Upper lobe of right lung (tissue), 1 donor: ENCODE measurements around the gene LCN10. TPM values are rescaled to one million over a fixed set of nuclear protein-coding genes. Genes with fewer than 3 reads are reported as not detected.
"Not testable (repeated sequence)": the region's sequence is repeated elsewhere in the genome, so short reads cannot be mapped to it uniquely, and the experiment has no call there.

Experiments used
- ATAC-seq: fragments of 200-7000 bp; cut with Tn5 transposase; one replicate; pipeline ENCODE4 v1.9.1; 2020; ENCODE audit warnings: mild to moderate bottlenecking, moderate library complexity
- DNase-seq: peaks from one replicate; pipeline ENCODE4 v3.0.0-alpha.2; 2020
- H3K27ac ChIP-seq: fragments of 200-600 bp; one replicate; pipeline ENCODE4 v1.8.0; 2022
- H3K27me3 ChIP-seq: fragments of 200-600 bp; one replicate; pipeline ENCODE4 v1.8.0; 2022; ENCODE audit warnings: mild to moderate bottlenecking
- H3K36me3 ChIP-seq: fragments of 200-600 bp; one replicate; pipeline ENCODE4 v1.8.0; 2022
- H3K4me1 ChIP-seq: fragments of 200-600 bp; one replicate; pipeline ENCODE4 v1.8.0; 2022
- H3K4me3 ChIP-seq: fragments of 200-600 bp; one replicate; pipeline ENCODE4 v1.8.0; 2022; ENCODE audit warnings: mild to moderate bottlenecking
- H3K9me3 ChIP-seq: fragments of 200-600 bp; one replicate; pipeline ENCODE4 v1.8.0; 2022
- intact Hi-C: fragments of 100-400 bp; cut with DNase I; formaldehyde crosslinking; loops from one replicate; pipeline ENCODE4 v1.11.0; 2022
- total RNA-seq: library from RNA; stranded (reverse); fragmentation: NEBNext Ultra II Directional; extraction: Animal tissue kit (Norgen Biotek cat#: 25700); gene quantifications from one replicate; pipeline ENCODE4 v1.2.1, GENCODE V29; 2021
- TF ChIP-seq, protein P1 (sequence below): fragments of 200-600 bp; IDR thresholded peaks from one replicate; pipeline ENCODE4 v1.8.0; 2022; ENCODE audit warnings: antibody characterized with exemption
- donor health status: DM: no; HTN: yes; CAD: no; lungs with severe emphysema.

LCN10 gene
- total RNA-seq, 1 donor from 2014 or later: 11.2 TPM

DNA sequence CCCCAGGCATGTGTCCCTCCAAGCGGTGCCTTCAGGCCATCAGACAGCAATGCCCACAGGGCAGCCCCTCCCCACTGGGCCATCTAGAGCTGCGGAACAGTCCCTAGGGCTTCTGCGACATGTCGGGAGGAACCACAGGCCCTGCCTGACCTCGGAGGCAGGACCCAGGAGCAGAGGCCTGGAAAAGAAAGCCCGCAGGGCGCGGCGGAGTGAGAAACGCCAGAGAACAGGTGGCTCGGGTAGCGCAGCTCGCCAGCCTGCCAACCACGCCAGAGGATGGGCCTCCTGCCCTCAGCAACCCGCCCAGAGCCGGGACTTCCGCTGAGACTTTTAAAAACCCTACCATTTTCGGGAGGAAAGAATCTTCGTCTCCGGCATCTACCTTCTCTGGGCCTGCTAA is 14.6 kb upstream of the LCN10 start:
- ATAC-seq: no peak
- Histone ChIP-seq H3K27ac (no peak overlapping the region), H3K9me3 (no peaks in the 10 kb centered on the region), H3K36me3 (no peaks in the 10 kb centered on the region), H3K4me1 (no peaks in the 10 kb centered on the region), H3K4me3 (no peak overlapping the region), H3K27me3 (no peaks in the 10 kb centered on the region)
- TF ChIP-seq, protein P1, sequence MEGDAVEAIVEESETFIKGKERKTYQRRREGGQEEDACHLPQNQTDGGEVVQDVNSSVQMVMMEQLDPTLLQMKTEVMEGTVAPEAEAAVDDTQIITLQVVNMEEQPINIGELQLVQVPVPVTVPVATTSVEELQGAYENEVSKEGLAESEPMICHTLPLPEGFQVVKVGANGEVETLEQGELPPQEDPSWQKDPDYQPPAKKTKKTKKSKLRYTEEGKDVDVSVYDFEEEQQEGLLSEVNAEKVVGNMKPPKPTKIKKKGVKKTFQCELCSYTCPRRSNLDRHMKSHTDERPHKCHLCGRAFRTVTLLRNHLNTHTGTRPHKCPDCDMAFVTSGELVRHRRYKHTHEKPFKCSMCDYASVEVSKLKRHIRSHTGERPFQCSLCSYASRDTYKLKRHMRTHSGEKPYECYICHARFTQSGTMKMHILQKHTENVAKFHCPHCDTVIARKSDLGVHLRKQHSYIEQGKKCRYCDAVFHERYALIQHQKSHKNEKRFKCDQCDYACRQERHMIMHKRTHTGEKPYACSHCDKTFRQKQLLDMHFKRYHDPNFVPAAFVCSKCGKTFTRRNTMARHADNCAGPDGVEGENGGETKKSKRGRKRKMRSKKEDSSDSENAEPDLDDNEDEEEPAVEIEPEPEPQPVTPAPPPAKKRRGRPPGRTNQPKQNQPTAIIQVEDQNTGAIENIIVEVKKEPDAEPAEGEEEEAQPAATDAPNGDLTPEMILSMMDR: no peak
- intact Hi-C loops: no loop called here
- no peak for DNase-seq

DNA sequence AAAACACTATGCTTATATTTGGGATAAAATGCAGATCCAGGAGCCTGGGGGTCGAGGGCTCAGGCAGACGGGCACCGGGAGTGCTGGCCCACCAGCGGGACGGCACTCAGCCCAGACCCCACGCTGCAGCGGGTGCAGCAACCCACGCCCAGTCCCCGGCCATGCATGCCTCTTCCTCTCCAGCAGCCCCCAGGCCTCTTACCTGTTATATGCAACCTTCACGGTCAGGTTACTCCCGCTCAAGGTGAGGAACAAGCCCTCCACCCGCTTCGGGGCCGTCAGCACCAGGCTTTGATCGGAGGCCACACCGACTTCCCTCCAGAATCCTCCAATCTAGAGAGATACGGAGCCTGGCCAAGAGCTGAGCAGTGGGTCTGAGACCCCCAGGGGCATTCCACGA is 14.1 kb upstream of the LCN10 start:
- DNase-seq (no peak), ATAC-seq (no peak)
- H3K4me1 ChIP-seq: no peaks in the 10 kb centered on the region
- H3K36me3 ChIP-seq: no peaks in the 10 kb centered on the region
- H3K4me3 ChIP-seq: no peak overlapping the region
- H3K9me3 ChIP-seq: no peaks in the 10 kb centered on the region
- H3K27me3 ChIP-seq: no peaks in the 10 kb centered on the region
- TF ChIP-seq, protein P1: no peak
- intact Hi-C loops: no loop called here
- no peak overlapping the region for H3K27ac ChIP-seq

DNA sequence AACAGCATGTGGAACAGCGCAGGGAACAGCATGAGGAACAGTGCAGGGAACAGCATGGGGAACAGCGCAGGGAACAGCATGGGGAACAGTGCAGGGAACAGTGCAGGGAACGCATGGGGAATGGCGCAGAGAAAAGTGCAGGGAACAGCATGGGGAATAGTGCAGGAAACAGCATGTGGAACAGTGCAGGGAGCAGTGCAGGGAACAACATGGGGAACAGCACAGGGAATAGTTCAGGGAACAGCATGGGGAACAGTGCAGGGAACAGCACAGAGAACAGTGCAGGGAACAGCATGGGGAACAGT is 13.3 kb upstream of the LCN10 start:
- Histone ChIP-seq H3K36me3 (no peaks in the 10 kb centered on the region), H3K27ac (no peak overlapping the region), H3K4me3 (no peak overlapping the region), H3K27me3 (no peaks in the 10 kb centered on the region), H3K4me1 (no peaks in the 10 kb centered on the region), H3K9me3 (no peaks in the 10 kb centered on the region)
- no peak for ATAC-seq
- intact Hi-C loops: no loop called here
- TF ChIP-seq, protein P1: no peak
- no peak for DNase-seq

DNA sequence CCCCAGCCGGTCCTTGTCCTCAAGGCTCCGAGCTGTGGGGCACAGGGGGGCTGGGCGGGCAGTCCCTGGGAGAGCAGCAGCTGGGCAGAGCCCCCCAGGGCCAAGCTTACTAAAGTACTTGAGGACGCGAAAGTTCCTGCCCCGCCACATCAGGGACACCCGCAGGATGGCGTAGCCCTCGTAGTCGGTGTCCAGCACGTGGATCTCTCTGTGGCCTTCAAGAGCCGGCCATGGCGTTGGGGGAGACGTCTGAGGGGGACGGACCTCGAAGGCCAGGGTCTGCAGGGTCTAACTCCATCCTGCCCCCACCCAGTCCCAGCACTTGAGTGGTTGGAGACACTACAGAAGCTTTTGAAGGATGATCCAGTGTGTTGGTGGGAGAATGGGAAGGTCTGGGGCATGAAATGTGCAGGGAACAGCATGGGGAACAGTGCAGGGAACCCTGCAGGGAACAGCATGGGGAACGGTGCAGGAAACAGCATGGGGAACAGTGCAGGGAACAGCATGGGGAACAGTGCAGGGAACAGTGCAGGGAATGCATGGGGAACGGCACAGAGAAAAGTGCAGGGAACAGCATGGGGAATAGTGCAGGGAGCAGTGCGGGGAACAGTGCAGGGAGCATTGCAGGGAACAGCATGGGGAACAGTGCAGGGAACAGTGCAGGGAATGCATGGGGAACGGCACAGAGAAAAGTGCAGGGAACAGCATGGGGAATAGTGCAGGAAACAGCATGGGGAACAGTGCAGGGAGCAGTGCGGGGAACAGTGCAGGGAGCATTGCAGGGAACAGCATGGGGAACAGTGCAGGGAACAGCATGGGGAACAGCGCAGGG is 12.8 kb upstream of the LCN10 start:
- H3K4me1 ChIP-seq, H3K36me3 ChIP-seq, H3K4me3 ChIP-seq, H3K27me3 ChIP-seq, ATAC-seq, H3K27ac ChIP-seq, H3K9me3 ChIP-seq, intact Hi-C loops, DNase-seq: not testable (repeated sequence)

DNA sequence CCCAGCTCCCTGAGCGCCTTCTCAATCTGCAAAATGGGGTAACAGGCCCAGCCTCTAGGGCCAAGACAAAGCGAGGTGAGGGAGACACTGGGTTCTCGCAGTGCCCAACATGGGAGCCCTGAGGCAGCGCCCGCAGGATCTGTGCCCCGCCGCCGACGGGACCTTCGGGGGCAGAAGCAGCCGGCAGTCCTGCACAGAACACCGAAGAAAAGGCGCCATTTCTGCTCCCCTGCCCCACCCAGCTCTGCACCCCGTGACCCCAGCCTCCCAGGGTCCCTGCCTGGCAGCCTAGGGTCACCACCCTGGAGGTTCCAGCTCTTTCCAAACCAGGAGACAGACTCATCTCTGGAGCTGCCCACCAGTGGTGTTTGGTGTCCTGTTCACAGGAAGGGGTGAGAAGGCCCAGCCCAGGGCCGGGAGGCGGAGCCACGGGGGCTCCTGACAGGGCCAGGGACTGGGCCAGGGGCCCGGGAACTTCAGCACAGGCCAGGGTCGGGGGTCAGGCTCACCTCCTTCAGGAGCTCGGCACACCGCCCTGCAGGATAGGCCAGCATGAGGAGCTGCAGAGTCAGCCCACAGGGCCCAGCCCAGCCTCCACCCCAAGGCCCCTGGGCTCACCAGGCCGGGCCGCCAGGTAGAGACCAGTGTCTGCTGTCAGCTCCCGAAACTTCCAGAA is 12.0 kb upstream of the LCN10 start:
- TF ChIP-seq, protein P1: no peak
- intact Hi-C loops: no loop called here
- Histone ChIP-seq H3K27me3 (no peaks in the 10 kb centered on the region), H3K4me1 (no peaks in the 10 kb centered on the region), H3K9me3 (no peaks in the 10 kb centered on the region), H3K4me3 (no peak overlapping the region), H3K27ac (no peak overlapping the region), H3K36me3 (no peaks in the 10 kb centered on the region)
- ATAC-seq (no peak), DNase-seq (no peak)

DNA sequence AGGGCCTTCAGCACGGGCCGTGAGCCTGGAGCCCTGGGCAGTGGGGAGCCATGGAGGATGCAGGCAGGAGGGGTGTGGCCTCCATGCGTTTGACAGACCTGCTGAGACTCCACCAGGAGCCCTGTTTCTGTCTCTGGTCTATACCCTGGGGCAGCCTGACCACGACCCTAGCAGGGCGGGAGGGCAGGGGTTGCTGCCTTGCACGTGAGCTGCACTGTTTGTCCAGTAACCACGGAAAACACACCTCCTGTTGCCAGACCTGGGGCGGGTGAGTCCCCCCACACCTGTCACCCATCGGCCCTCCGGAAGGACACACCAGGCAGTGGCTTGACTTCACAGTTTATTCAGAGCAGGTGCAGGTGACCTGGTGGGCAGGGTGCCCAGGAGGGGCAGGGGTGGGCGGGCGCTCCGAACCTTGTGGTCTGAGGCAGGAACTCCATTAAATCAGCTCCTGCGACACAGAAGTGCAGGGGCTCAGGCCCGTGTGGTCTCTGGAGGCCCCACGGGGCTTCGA is 11.4 kb upstream of the LCN10 start:
- no peak overlapping the region for H3K4me3 ChIP-seq
- ATAC-seq: no peak
- no peaks in the 10 kb centered on the region for H3K27me3 ChIP-seq
- peaks cover 2% of the 10 kb centered on the region for H3K4me1 ChIP-seq
- no peak overlapping the region for H3K27ac ChIP-seq
- DNase-seq: no peak
- TF ChIP-seq, protein P1: no peak
- intact Hi-C loops: no loop called here
- H3K36me3 ChIP-seq: no peaks in the 10 kb centered on the region
- H3K9me3 ChIP-seq: no peaks in the 10 kb centered on the region
